Motor neuron (in vitro differentiated cells): ENCODE measurements around the gene CRTC1. TPM values are rescaled to one million over a fixed set of nuclear protein-coding genes. Genes with fewer than 3 reads are reported as not detected.

ENCODE experiments used
- ATAC-seq, 8 experiments: fragments of 200-7000 bp; cut with Tn5 transposase; replicated peaks in 6 of 8; 2 replicates each; pipeline ENCODE4 v1.8.0; 2021; ENCODE audit warnings: mild to moderate bottlenecking in 8 of 8, moderate library complexity in 8 of 8
- H3K27ac ChIP-seq, 2 donors: fragments of 250-450 bp; sonication (Bioruptor Pico); 2 replicates each; pipeline ENCODE4 v1.9.0; 2021; ENCODE audit warnings: antibody characterized with exemption in 2 of 2, mild to moderate bottlenecking in 2 of 2, moderate library complexity in 1 of 2
- H3K4me1 ChIP-seq, 2 donors: fragments of 250-450 bp; sonication (Bioruptor Pico); replicated peaks in 1 of 2; 2 replicates each; pipeline ENCODE4 v1.6.1; 2021; ENCODE audit warnings: antibody characterized with exemption in 2 of 2, mild to moderate bottlenecking in 2 of 2, moderate library complexity in 1 of 2
- H3K4me3 ChIP-seq, 5 donors: fragments of 250-450 bp; sonication (Bioruptor Pico); 2 replicates each; pipeline ENCODE4 v1.9.0; 2021; ENCODE audit warnings: antibody characterized with exemption in 5 of 5, mild to moderate bottlenecking in 5 of 5, moderate library complexity in 4 of 5
- WGBS, 10 experiments: fragments of 450-650 bp; shearing (Covaris generic); methylation state at CpG; one replicate each; pipeline ENCODE4 v1.0.0; 2022; 5-methylcytosine and 5-hydroxymethylcytosine counted together
- in situ Hi-C, 9 experiments: fragments of 400-800 bp; cut with MboI; loops; one replicate each; pipeline ENCODE4 v1.15.0; 2021; ENCODE audit warnings: low sequenced_read_pairs in 9 of 9, low pct_unique_long_range_greater_than_20kb in 2 of 9; ENCODE audit not compliant: unreplicated experiment in 9 of 9
- total RNA-seq, 8 experiments: library from RNA; unstranded; fragments of 300-600 nt; gene quantifications; 2 replicates each; pipeline versions ENCODE4 v1.2.3 to v1.2.4, GENCODE V29; 2022

CRTC1 gene
- total RNA-seq, 8 experiments from 2014 or later: 2.0 to 8.8 (median 8.0) TPM

DNA sequence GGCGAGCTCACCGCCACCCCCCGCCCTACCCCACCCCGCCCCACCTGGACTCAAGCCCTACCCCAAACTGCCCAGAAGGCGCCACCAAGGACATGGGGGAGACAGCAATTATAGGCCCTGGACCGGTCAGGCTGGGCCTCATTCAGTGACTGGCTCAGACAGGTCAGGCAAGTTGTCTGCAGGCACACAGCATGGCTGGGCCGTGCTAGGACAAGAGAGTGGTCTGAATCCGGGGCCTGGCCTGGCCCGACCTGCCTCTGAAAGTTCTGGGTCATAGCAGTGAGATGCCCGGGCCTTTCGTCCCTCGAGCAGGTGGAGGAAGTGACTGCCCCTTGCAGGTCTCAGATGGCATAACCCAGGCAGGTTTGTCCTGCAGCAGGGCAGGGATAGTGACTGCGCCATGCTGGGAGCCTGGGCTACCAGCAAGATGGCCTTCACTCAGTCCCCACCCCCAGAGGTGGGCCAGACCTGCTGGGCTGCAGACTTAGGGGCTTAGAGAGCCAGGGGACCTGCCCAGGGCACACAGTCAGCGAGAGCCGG, 86.6 kb downstream of the CRTC1 start:
- ATAC-seq: no peak
- in situ Hi-C loops: no loop called here
- no peak overlapping the region for H3K27ac ChIP-seq
- no peak overlapping the region for H3K4me3 ChIP-seq
- H3K4me1 ChIP-seq: peaks cover 10 to 13% of the 10 kb centered on the region in 2 donors
- 80 to 100% (median 100%) methylated on average over 1 to 3 of the region's 15 CpGs; no CpG with 5 or more reads in 7 of the 10 experiments for WGBS, 10 experiments

GRCh38 chr19:18770663-18771327, 87.3 kb downstream of the CRTC1 start:
- peaks cover 10 to 13% of the 10 kb centered on the region in 2 donors for H3K4me1 ChIP-seq
- peak in 1 of 8 experiments; percentile 19 for ATAC-seq
- H3K27ac ChIP-seq: no peak overlapping the region
- WGBS, 10 experiments: 6 to 80% (median 70%) methylated on average over 3 to 8 of the region's 13 CpGs; no CpG with 5 or more reads in 5 of the 10 experiments
- in situ Hi-C loops: no loop called here
- no peak overlapping the region for H3K4me3 ChIP-seq

- Histone ChIP-seq H3K4me1 (peaks cover 10 to 16% of the 10 kb centered on the region in 2 donors), H3K27ac (no peak overlapping the region), H3K4me3 (no peak overlapping the region)
- 72 to 100% (median 75%) methylated on average over 2 to 10 of the region's 36 CpGs; no CpG with 5 or more reads in 3 of the 10 experiments for WGBS, 10 experiments
- ATAC-seq: peak in 4 of 8 experiments; percentile 11 to 31 (median 26)
- in situ Hi-C loops: no loop called here
Measured at GRCh38 chr19:18771328-18772242, 88.1 kb downstream of the CRTC1 start.

DNA sequence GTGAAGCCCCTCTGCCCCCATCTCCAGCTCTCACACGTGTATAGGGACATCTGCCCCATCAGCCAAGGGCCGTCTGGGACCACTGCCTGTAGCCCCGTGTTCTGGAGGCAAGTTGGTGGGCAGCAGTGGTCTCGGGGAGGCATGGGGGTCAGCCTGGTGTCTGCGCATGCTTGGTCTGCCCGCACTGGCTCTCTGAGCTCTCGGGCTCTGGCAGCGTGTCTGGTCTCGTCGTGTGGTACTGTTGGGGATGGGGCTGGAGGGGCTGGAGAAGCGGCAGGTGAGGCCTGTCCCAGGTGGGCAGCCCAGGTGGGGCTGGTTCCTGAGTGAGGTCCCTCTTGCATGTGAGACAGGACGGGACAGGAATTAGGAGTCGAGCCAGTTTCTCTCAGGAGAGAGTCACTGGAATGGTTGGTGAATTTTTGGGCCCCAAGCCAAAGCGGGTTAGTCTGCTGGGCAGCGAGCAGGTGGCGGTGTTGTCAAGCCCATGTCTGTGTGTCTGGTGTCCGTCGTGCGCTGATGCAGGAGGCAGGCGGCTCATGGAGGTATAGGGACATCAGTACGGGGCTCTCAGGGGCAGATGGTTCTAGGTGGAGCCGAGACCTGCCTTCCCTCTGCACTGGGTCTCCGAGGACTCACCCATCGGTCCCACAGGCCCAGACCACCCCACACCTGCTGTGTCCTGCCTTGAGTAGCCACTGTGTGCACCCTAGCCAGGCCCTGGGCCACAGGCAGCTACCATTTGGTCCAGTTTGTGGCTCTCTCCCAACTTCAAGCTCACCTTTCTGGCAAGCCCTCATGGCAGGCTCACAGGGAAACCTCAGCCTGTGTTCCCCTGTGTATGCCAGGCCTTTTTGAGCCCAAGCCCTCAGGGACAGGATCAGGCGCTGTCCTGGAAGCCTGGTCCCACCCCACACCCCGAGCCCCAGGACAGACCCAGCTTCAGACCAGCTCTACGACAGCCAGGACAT, 89.4 kb downstream of the CRTC1 start:
- peaks cover 11 to 22% of the 10 kb centered on the region in 2 donors for H3K4me1 ChIP-seq
- in situ Hi-C loops: no loop called here
- WGBS, 10 experiments: 54 to 100% (median 83%) methylated on average over 1 to 7 of the region's 27 CpGs; no CpG with 5 or more reads in 4 of the 10 experiments
- no peak overlapping the region for H3K4me3 ChIP-seq
- ATAC-seq: no peak
- H3K27ac ChIP-seq: no peak overlapping the region

GRCh38 chr19:18773682-18774081, 90.2 kb downstream of the CRTC1 start:
- no peak for ATAC-seq
- Histone ChIP-seq H3K4me1 (peaks cover 6 to 17% of the 10 kb centered on the region in 2 donors), H3K4me3 (no peak overlapping the region), H3K27ac (no peak overlapping the region)
- in situ Hi-C loops: no loop called here
- WGBS, 10 experiments: 70 to 100% (median 79%) methylated on average over 1 to 7 of the region's 9 CpGs; no CpG with 5 or more reads in 6 of the 10 experiments

GRCh38 chr19:18774107-18774506, 90.6 kb downstream of the CRTC1 start:
- in situ Hi-C loops: no loop called here
- no peak for ATAC-seq
- WGBS, 10 experiments: 89% methylated on average over 3 of the region's 11 CpGs; no CpG with 5 or more reads in 9 of the 10 experiments
- H3K4me1 ChIP-seq: peaks cover 6 to 16% of the 10 kb centered on the region in 2 donors
- no peak overlapping the region for H3K4me3 ChIP-seq
- H3K27ac ChIP-seq: no peak overlapping the region

DNA sequence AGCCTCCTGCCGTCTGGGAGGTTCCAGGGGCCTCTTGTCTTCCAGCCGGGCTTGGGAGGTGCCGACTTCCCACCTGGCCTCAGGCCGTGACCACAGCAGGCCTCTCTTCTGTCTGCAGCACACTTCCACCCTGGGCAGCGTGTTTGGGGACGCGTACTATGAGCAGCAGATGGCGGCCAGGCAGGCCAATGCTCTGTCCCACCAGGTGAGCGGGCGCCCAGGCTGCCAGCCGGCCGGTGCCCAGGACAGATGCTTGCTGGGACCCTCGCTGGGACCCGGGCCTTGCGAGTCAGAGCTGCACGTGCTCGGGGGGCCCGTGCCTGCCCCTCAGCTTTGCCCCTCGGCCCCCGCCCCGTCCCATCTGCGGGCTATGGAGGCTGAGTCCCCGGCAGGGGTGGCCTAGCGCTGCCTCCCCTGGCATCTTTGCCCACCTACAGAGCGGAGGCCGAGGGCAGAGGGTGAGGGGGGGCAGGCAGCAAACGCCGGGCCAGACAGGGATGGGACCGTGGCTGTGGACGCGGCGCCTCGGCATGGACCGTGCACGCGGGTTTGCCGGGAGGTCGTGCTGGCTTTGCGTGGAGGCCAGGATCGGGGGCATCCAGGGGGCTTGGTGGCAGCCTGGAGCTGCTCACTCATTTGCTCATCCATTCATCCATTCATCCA, 91.4 kb downstream of the CRTC1 start:
- ATAC-seq: no peak
- 76% methylated on average over 5 of the region's 40 CpGs; no CpG with 5 or more reads in 9 of the 10 experiments for WGBS, 10 experiments
- no peak overlapping the region for H3K4me3 ChIP-seq
- peaks cover 6 to 16% of the 10 kb centered on the region in 2 donors for H3K4me1 ChIP-seq
- no peak overlapping the region for H3K27ac ChIP-seq
- in situ Hi-C loops: no loop called here

DNA sequence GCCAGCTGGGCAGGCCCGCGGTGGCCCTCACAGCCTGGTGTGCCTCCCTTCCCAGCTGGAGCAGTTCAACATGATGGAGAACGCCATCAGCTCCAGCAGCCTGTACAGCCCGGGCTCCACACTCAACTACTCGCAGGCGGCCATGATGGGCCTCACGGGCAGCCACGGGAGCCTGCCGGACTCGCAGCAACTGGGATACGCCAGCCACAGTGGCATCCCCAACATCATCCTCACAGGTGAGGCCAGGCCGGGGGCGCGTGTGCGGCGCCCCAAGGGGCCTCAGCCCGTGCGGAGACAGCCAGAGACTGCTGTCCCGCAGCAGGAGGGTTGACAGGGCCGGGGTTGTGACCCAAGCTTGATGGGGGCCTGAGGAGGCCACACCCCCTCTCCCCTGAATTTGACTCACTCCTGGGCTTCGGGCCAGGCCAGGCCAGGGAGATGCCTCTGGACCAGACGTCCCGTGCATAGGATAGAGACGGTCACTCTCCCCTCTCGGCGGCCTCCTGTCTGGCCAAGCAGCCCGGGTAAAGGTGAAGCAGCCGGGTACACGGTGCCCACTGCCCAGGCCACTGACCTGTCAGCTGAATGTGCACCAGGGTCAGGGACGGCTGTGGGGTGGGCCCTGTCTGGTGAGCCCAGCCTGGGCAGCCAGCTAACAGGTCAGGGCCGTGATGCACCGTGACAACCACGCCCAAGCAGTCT, 92.3 kb downstream of the CRTC1 start:
- WGBS, 10 experiments: 60 to 100% (median 80%) methylated on average over 2 to 3 of the region's 33 CpGs; no CpG with 5 or more reads in 6 of the 10 experiments
- H3K4me3 ChIP-seq: no peak overlapping the region
- ATAC-seq: peak in 3 of 8 experiments; percentile 7 to 28 (median 16)
- H3K4me1 ChIP-seq: peaks cover 6 to 16% of the 10 kb centered on the region in 2 donors
- in situ Hi-C loops: no loop called here
- no peak overlapping the region for H3K27ac ChIP-seq

GRCh38 chr19:18776288-18776594, 92.8 kb downstream of the CRTC1 start:
- ATAC-seq: peak in 5 of 8 experiments; percentile 3 to 49 (median 19)
- peaks cover 6 to 16% of the 10 kb centered on the region in 2 donors for H3K4me1 ChIP-seq
- 20 to 70% (median 46%) methylated on average over 1 to 3 of the region's 8 CpGs; no CpG with 5 or more reads in 6 of the 10 experiments for WGBS, 10 experiments
- no peak overlapping the region for H3K27ac ChIP-seq
- no peak overlapping the region for H3K4me3 ChIP-seq
- in situ Hi-C loops: no loop called here

GRCh38 chr19:18776736-18777135, 93.3 kb downstream of the CRTC1 start:
- in situ Hi-C loops: no loop called here
- 67% methylated on average over 4 of the region's 12 CpGs; no CpG with 5 or more reads in 9 of the 10 experiments for WGBS, 10 experiments

GRCh38 chr19:18777301-18778075, 94.0 kb downstream of the CRTC1 start:
- Histone ChIP-seq H3K4me1 (peaks cover 6 to 16% of the 10 kb centered on the region in 2 donors), H3K4me3 (peak overlapping the region in 1 of 5 donors; percentile 5), H3K27ac (no peak overlapping the region)
- WGBS, 10 experiments: 3 to 33% (median 20%) methylated on average over 1 to 5 of the region's 71 CpGs; no CpG with 5 or more reads in 7 of the 10 experiments
- peak in 5 of 8 experiments; percentile 6 to 73 (median 63) for ATAC-seq
- in situ Hi-C loops: no loop called here

More at GRCh38 chr19:18776736-18777135, 93.3 kb downstream of the CRTC1 start:
- Histone ChIP-seq H3K4me1 (peaks cover 6 to 16% of the 10 kb centered on the region in 2 donors), H3K27ac (no peak overlapping the region), H3K4me3 (no peak overlapping the region)
- peak in 6 of 8 experiments; percentile 27 to 51 (median 38) for ATAC-seq
